Sigmoid colon (tissue), 4 donors: Measurements from ENCODE around the gene COG5.

ENCODE experiments used
- EP300 ChIP-seq, 4 donors: sonication (generic); formaldehyde crosslinking; IDR thresholded peaks; one replicate each; pipeline ENCODE4 v1.6.1; 2017; ENCODE audit warnings: antibody characterized with exemption in 4 of 4
- POLR2A ChIP-seq, 2 donors: fragments of 450-650 bp; IDR thresholded peaks; one replicate each; pipeline ENCODE4 v1.6.1; 2016; ENCODE audit warnings: antibody characterized with exemption in 2 of 2, mild to moderate bottlenecking in 2 of 2, moderate library complexity in 2 of 2
- POLR2AphosphoS5 ChIP-seq, 4 donors: sonication (generic); formaldehyde crosslinking; IDR thresholded peaks; one replicate each; pipeline ENCODE4 v1.6.1; 2017; ENCODE audit warnings: antibody characterized with exemption in 4 of 4
- TF ChIP-seq, protein P1 (sequence below), 4 experiments: fragments of 450-650 bp in 3 of 4; fragments of 200-600 bp in 1 of 4; IDR thresholded peaks; one replicate each; pipeline ENCODE4 v1.5.1; 2016 to 2019; ENCODE audit warnings: antibody characterized with exemption in 4 of 4, mild to moderate bottlenecking in 3 of 4, moderate library complexity in 2 of 4

DNA sequence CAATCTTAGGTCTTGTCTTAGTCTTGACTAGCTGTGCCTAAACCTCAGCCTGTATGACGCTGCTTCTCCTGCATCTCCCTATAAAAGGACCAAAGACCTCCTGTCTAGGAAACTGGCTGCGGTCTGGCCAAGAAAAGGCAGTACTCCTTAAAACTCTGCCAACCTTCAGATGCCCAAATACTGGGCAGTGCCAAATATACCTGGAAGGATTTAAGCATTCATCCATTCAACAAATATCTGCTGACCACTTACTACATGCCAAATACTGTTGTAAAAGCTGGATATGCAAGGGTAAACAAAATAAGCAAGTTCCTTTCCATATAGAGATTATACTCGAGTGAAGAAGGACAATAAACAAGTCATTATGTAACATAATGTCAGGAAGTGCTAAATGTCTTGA, 259.1 kb downstream of the COG5 start:
- TF ChIP-seq, protein P1, sequence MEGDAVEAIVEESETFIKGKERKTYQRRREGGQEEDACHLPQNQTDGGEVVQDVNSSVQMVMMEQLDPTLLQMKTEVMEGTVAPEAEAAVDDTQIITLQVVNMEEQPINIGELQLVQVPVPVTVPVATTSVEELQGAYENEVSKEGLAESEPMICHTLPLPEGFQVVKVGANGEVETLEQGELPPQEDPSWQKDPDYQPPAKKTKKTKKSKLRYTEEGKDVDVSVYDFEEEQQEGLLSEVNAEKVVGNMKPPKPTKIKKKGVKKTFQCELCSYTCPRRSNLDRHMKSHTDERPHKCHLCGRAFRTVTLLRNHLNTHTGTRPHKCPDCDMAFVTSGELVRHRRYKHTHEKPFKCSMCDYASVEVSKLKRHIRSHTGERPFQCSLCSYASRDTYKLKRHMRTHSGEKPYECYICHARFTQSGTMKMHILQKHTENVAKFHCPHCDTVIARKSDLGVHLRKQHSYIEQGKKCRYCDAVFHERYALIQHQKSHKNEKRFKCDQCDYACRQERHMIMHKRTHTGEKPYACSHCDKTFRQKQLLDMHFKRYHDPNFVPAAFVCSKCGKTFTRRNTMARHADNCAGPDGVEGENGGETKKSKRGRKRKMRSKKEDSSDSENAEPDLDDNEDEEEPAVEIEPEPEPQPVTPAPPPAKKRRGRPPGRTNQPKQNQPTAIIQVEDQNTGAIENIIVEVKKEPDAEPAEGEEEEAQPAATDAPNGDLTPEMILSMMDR (IDR thresholded peaks at IDR 0.05), result no peak
- TF ChIP-seq POLR2AphosphoS5 (IDR thresholded peaks at IDR 0.05) (no peak), EP300 (IDR thresholded peaks at IDR 0.05) (no peak), POLR2A (IDR thresholded peaks at IDR 0.05) (no peak)
